ENCODE data around the gene TMOD1.

GRCh38 chr9:97594381-97594921, 93.0 kb downstream of the TMOD1 start:
- TF ChIP-seq CTCF (IDR thresholded peaks at IDR 0.05): no peak
- TF ChIP-seq POLR2A (IDR thresholded peaks at IDR 0.05): no peak
